Stimulated activated memory B cell treated with anti-CD40 and anti-IgM and Interleukin-4, amounts not matched to agents 10 μg/mL and 1 μg/mL and 100 μg/mL, for 72 hours (primary cell): ENCODE measurements around the gene CD38.
A peak's percentile ranks its signal among the peaks of the same experiment; 100 is the strongest.
"Not testable (repeated sequence)": the region's sequence is repeated elsewhere in the genome, so short reads cannot be mapped to it uniquely, and the experiment has no call there.

Experiments
- ATAC-seq: fragments of 150-1000 bp; cut with Tn5 transposase; 2 replicates; pipeline ENCODE4 v1.10.0; 2021
- H3K27ac Mint-ChIP-seq: one replicate; pipeline ENCODE4 v1.8.0; 2022; ENCODE audit warnings: mild to moderate bottlenecking, mixed read lengths
- H3K27me3 Mint-ChIP-seq: one replicate; pipeline ENCODE4 v1.8.0; 2022; ENCODE audit warnings: mixed read lengths
- H3K36me3 Mint-ChIP-seq: one replicate; pipeline ENCODE4 v1.8.0; 2022; ENCODE audit warnings: mixed read lengths
- H3K4me1 Mint-ChIP-seq: one replicate; pipeline ENCODE4 v1.8.0; 2022; ENCODE audit warnings: mixed read lengths
- H3K4me3 Mint-ChIP-seq: one replicate; pipeline ENCODE4 v1.8.0; 2022; ENCODE audit warnings: mild to moderate bottlenecking, moderate library complexity, mixed read lengths
- H3K9me3 Mint-ChIP-seq: one replicate; pipeline ENCODE4 v1.8.0; 2022; ENCODE audit warnings: mixed read lengths

CD38 gene

GRCh38 chr4:15778289-15779241 lies at the start of gene CD38:
CD38 (plus strand) TSS chr4:15778328; CDS start chr4:15778415, 87 bp downstream.
- Mint-ChIP-seq H3K4me1 (peaks cover 39% of the 10 kb centered on the region), H3K36me3 (no peaks in the 10 kb centered on the region), H3K9me3 (no peaks in the 10 kb centered on the region), H3K27ac (peak within 1 kb of the TSS; percentile 48), H3K27me3 (peaks cover 31% of the 10 kb centered on the region), H3K4me3 (peak within 1 kb of the TSS; percentile 82)
- ATAC-seq: peak; percentile 85

- H3K4me1 Mint-ChIP-seq: no peaks in the 10 kb centered on the region
Measured at GRCh38 chr4:15729910-15730533, 48.1 kb upstream of the CD38 start.

GRCh38 chr4:15733061-15733460 lies 45.1 kb upstream of the CD38 start:
- not testable (repeated sequence) for H3K36me3 Mint-ChIP-seq, H3K9me3 Mint-ChIP-seq, H3K27ac Mint-ChIP-seq, ATAC-seq, H3K4me3 Mint-ChIP-seq, H3K4me1 Mint-ChIP-seq
- peaks cover 21% of the 10 kb centered on the region for H3K27me3 Mint-ChIP-seq

More at GRCh38 chr4:15729910-15730533, 48.1 kb upstream of the CD38 start:
- ATAC-seq: peak; percentile 31
- H3K36me3 Mint-ChIP-seq: no peaks in the 10 kb centered on the region
- H3K27ac Mint-ChIP-seq: no peak overlapping the region
- H3K9me3 Mint-ChIP-seq: no peaks in the 10 kb centered on the region
- H3K4me3 Mint-ChIP-seq: no peak overlapping the region
- H3K27me3 Mint-ChIP-seq: peaks cover 8% of the 10 kb centered on the region

- Mint-ChIP-seq H3K9me3 (peaks cover 6% of the 10 kb centered on the region), H3K4me3 (no peak overlapping the region), H3K27me3 (peaks cover 21% of the 10 kb centered on the region), H3K36me3 (no peaks in the 10 kb centered on the region), H3K4me1 (peaks cover 7% of the 10 kb centered on the region), H3K27ac (no peak overlapping the region)
- ATAC-seq: no peak
Measured at GRCh38 chr4:15735536-15735935, 42.6 kb upstream of the CD38 start.

- H3K27me3 Mint-ChIP-seq: peaks cover 21% of the 10 kb centered on the region
- H3K36me3 Mint-ChIP-seq: no peaks in the 10 kb centered on the region
- peaks cover 6% of the 10 kb centered on the region for H3K9me3 Mint-ChIP-seq
- H3K4me1 Mint-ChIP-seq: peaks cover 7% of the 10 kb centered on the region
- H3K27ac Mint-ChIP-seq: no peak overlapping the region
- no peak overlapping the region for H3K4me3 Mint-ChIP-seq
- ATAC-seq: peak; percentile 81
Measured at GRCh38 chr4:15736514-15737050, 41.5 kb upstream of the CD38 start.

- H3K36me3 Mint-ChIP-seq: peaks cover 1% of the 10 kb centered on the region
- no peak overlapping the region for H3K4me3 Mint-ChIP-seq
- no peak overlapping the region for H3K27ac Mint-ChIP-seq
- H3K27me3 Mint-ChIP-seq: peaks cover 21% of the 10 kb centered on the region
- peaks cover 7% of the 10 kb centered on the region for H3K9me3 Mint-ChIP-seq
- peaks cover 7% of the 10 kb centered on the region for H3K4me1 Mint-ChIP-seq
- ATAC-seq: no peak
Measured at GRCh38 chr4:15737255-15737654, 40.9 kb upstream of the CD38 start.

GRCh38 chr4:15738877-15739276 lies 39.3 kb upstream of the CD38 start:
- H3K4me3 Mint-ChIP-seq: no peak overlapping the region
- peaks cover 7% of the 10 kb centered on the region for H3K4me1 Mint-ChIP-seq
- peaks cover 21% of the 10 kb centered on the region for H3K27me3 Mint-ChIP-seq
- peaks cover 7% of the 10 kb centered on the region for H3K36me3 Mint-ChIP-seq
- H3K9me3 Mint-ChIP-seq: peaks cover 13% of the 10 kb centered on the region
- no peak for ATAC-seq
- no peak overlapping the region for H3K27ac Mint-ChIP-seq

- ATAC-seq: no peak
- no peak overlapping the region for H3K4me3 Mint-ChIP-seq
- H3K36me3 Mint-ChIP-seq: peaks cover 7% of the 10 kb centered on the region
- H3K4me1 Mint-ChIP-seq: peaks cover 7% of the 10 kb centered on the region
- H3K27me3 Mint-ChIP-seq: peaks cover 8% of the 10 kb centered on the region
- H3K27ac Mint-ChIP-seq: no peak overlapping the region
- peaks cover 13% of the 10 kb centered on the region for H3K9me3 Mint-ChIP-seq
Measured at GRCh38 chr4:15740764-15741404, 37.2 kb upstream of the CD38 start.

- Mint-ChIP-seq H3K4me1 (no peaks in the 10 kb centered on the region), H3K27ac (no peak overlapping the region), H3K27me3 (no peaks in the 10 kb centered on the region), H3K36me3 (peaks cover 7% of the 10 kb centered on the region), H3K9me3 (peaks cover 13% of the 10 kb centered on the region), H3K4me3 (no peak overlapping the region)
- no peak for ATAC-seq
Measured at GRCh38 chr4:15742083-15742582, 36.0 kb upstream of the CD38 start.

GRCh38 chr4:15742637-15743036 lies 35.5 kb upstream of the CD38 start:
- Mint-ChIP-seq H3K27ac (no peak overlapping the region), H3K27me3 (no peaks in the 10 kb centered on the region), H3K4me1 (no peaks in the 10 kb centered on the region), H3K36me3 (peaks cover 7% of the 10 kb centered on the region), H3K9me3 (peaks cover 13% of the 10 kb centered on the region), H3K4me3 (no peak overlapping the region)
- no peak for ATAC-seq

GRCh38 chr4:15744016-15744545 lies 34.0 kb upstream of the CD38 start:
- no peak for ATAC-seq
- Mint-ChIP-seq H3K9me3 (peaks cover 13% of the 10 kb centered on the region), H3K27ac (no peak overlapping the region), H3K36me3 (peaks cover 7% of the 10 kb centered on the region), H3K27me3 (no peaks in the 10 kb centered on the region), H3K4me3 (no peak overlapping the region), H3K4me1 (no peaks in the 10 kb centered on the region)

GRCh38 chr4:15746110-15746509 lies 32.0 kb upstream of the CD38 start:
- Mint-ChIP-seq H3K9me3 (peaks cover 10% of the 10 kb centered on the region), H3K4me3 (no peak overlapping the region), H3K36me3 (peaks cover 7% of the 10 kb centered on the region), H3K4me1 (no peaks in the 10 kb centered on the region), H3K27me3 (no peaks in the 10 kb centered on the region), H3K27ac (no peak overlapping the region)
- ATAC-seq: no peak

GRCh38 chr4:15749001-15749400 lies 29.1 kb upstream of the CD38 start:
- Mint-ChIP-seq H3K27me3 (no peaks in the 10 kb centered on the region), H3K9me3 (peaks cover 3% of the 10 kb centered on the region), H3K4me1 (no peaks in the 10 kb centered on the region), H3K36me3 (no peaks in the 10 kb centered on the region), H3K4me3 (no peak overlapping the region), H3K27ac (no peak overlapping the region)
- no peak for ATAC-seq

- Mint-ChIP-seq H3K27me3 (no peaks in the 10 kb centered on the region), H3K9me3 (peaks cover 3% of the 10 kb centered on the region), H3K4me3 (no peak overlapping the region), H3K36me3 (no peaks in the 10 kb centered on the region), H3K4me1 (peaks cover 6% of the 10 kb centered on the region), H3K27ac (no peak overlapping the region)
- no peak for ATAC-seq
Measured at GRCh38 chr4:15751153-15751552, 27.0 kb upstream of the CD38 start.

- H3K27ac Mint-ChIP-seq: no peak overlapping the region
- H3K4me3 Mint-ChIP-seq: no peak overlapping the region
- H3K27me3 Mint-ChIP-seq: no peaks in the 10 kb centered on the region
- peaks cover 3% of the 10 kb centered on the region for H3K9me3 Mint-ChIP-seq
- no peak for ATAC-seq
- H3K36me3 Mint-ChIP-seq: no peaks in the 10 kb centered on the region
- H3K4me1 Mint-ChIP-seq: peaks cover 18% of the 10 kb centered on the region
Measured at GRCh38 chr4:15753081-15753480, 25.0 kb upstream of the CD38 start.
